GM15510 (cell line): ENCODE measurements around the gene GOPC.

Experiments
- POLR2A ChIP-seq: IDR thresholded peaks from 3 replicates; pipeline ENCODE4 v1.6.1; 2011; ENCODE audit warnings: borderline replicate concordance; ENCODE audit not compliant: insufficient read length; ENCODE audit errors: extremely low read depth

The GOPC gene

GRCh38 chr6:117602151-117602898 lies at the start of gene GOPC:
TSS of gene GOPC (minus strand) at chr6:117602511. CDS start at chr6:117602288, 223 bp downstream.
- peak; percentile 82 for TF ChIP-seq POLR2A

- TF ChIP-seq POLR2A, result no peak
Measured at GRCh38 chr6:117642976-117643375, 40.7 kb upstream of the GOPC start.

GRCh38 chr6:117637770-117638169 lies 35.5 kb upstream of the GOPC start:
- no peak for TF ChIP-seq POLR2A

GRCh38 chr6:117629119-117629660 lies 26.9 kb upstream of the GOPC start:
- TF ChIP-seq POLR2A, result no peak

- no peak for TF ChIP-seq POLR2A
Measured at GRCh38 chr6:117627533-117627932, 25.2 kb upstream of the GOPC start.

GRCh38 chr6:117624869-117625481 lies 22.7 kb upstream of the GOPC start:
- TF ChIP-seq POLR2A, result no peak

- no peak for TF ChIP-seq POLR2A
Measured at GRCh38 chr6:117619178-117619577, 16.9 kb upstream of the GOPC start.

GRCh38 chr6:117617210-117618035 lies 15.1 kb upstream of the GOPC start:
- no peak for TF ChIP-seq POLR2A

- no peak for TF ChIP-seq POLR2A
Measured at GRCh38 chr6:117616391-117617209, 14.3 kb upstream of the GOPC start.

GRCh38 chr6:117615750-117616390 lies 13.6 kb upstream of the GOPC start:
- TF ChIP-seq POLR2A, result no peak

GRCh38 chr6:117613920-117614560 lies 11.7 kb upstream of the GOPC start:
- TF ChIP-seq POLR2A, result no peak

- no peak for TF ChIP-seq POLR2A
Measured at GRCh38 chr6:117607511-117607910, 5.2 kb upstream of the GOPC start.

GRCh38 chr6:117605169-117605826 lies 3.0 kb upstream of the GOPC start:
- TF ChIP-seq POLR2A, result no peak
